GM21717 (cell line): Measurements from ENCODE around the gene RENBP.

Experiments
- ATAC-seq: cut with Tn5 transposase; IDR thresholded peaks from one replicate; pipeline ENCODE4 v1.9.1; 2021; ENCODE audit warnings: mild to moderate bottlenecking, moderate library complexity; ENCODE audit not compliant: unreplicated experiment

The RENBP gene

DNA sequence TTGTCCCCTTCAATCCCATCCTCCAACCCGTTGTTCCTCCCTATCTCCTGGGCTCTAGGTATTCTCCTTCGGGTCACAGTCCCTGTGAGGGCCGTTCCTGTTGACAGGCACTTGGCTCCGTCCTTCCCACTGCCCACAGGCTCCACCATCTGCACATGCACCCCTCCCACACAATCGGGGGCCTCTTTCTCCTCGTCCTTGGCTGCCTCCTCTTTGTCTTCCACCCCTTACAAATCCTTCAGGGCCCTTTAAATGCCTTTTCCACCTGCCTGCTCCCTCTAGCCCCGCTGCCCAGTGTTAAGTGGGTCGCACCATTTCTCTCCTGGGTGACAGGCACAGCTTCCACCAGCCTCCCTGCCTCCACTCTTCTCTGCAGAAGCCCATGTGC is 42.7 kb downstream of the RENBP start:
- no peak for ATAC-seq

DNA sequence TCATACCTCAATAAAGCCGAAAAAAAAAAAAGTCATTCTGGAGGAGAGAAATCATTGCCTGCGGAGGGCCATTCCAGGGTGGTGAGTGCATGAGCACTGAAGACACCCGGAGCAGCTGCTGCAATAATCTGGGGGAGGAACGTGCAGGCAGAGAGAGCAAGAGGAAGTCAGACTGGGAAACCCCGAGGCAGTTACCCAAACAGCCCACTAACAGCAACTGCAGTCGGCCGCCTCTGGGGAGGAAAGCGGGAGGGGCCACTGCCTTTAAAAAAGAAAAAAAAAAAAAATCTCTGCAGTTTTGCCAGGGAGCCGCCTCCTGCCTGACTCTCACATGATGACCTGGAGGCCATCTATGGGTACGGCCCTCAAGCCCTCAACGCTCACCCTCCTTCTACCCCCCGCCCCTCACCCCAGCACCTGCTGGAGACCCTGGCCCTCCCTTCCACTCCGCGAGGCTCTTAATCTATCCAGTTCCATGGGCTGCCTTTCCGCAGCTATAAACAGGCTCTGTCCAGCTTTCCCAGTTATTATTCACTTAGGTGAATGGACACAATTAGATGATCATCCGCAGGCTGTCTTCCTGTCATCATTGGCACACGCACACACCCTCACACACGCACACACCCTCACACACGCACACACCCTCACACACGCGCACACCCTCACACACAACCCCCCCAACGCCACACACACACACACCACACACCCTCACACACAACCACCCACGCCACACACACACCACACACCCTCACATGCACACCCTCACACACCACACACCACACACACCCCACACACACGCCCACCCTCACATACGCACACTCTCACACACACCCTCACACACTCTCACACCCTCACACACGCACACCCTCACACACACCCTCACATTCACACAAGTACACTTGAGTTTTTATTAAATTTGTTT is 43.4 kb downstream of the RENBP start:
- ATAC-seq, result peak; percentile 63

GRCh38 chrX:153897899-153898298 is 46.5 kb downstream of the RENBP start:
- ATAC-seq, result no peak

- no peak for ATAC-seq
These were observed 55.3 kb downstream of the RENBP start for GRCh38 chrX:153889123-153889522.

DNA sequence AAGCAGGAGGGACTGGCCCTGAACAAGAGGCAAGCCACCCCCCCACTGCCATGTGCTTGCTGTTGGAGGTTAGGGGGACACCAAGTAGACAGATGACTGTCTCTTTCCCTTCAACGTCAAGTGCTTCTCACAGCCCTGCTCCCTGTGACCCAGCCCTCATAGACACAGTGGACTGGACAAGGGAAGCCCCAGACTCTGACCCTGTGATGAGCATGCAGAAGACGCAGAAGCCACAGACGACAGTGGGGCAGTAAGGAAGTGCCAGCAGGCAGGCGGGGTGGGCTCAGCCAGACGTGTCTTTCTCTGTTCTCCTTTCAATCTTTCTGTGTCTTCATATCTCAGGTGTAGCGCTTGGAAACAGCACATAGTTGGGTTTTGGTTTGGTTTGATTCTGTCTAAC is 56.1 kb downstream of the RENBP start:
- ATAC-seq, result no peak

GRCh38 chrX:153887385-153887784 is 57.1 kb downstream of the RENBP start:
- ATAC-seq, result no peak

DNA sequence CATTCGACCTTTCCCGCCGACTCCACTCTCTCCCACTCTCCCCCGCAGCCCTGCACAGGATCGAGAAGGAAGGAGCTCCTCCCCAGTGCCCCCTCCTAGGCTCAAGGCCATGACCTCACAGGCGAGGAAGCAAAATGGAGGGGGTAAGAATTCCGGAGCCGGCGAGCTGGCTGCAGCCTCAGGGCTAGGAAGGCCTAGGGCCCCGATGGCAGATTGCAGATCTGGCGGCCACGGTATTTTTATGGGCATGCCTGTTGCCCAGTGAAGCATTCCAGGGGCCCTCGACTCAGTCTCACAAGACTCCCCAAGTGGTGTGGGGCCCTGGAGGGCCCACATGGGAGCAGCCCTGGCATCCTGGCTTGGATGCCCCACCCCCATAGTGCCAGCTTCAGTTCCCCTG is 57.5 kb downstream of the RENBP start:
- no peak for ATAC-seq

DNA sequence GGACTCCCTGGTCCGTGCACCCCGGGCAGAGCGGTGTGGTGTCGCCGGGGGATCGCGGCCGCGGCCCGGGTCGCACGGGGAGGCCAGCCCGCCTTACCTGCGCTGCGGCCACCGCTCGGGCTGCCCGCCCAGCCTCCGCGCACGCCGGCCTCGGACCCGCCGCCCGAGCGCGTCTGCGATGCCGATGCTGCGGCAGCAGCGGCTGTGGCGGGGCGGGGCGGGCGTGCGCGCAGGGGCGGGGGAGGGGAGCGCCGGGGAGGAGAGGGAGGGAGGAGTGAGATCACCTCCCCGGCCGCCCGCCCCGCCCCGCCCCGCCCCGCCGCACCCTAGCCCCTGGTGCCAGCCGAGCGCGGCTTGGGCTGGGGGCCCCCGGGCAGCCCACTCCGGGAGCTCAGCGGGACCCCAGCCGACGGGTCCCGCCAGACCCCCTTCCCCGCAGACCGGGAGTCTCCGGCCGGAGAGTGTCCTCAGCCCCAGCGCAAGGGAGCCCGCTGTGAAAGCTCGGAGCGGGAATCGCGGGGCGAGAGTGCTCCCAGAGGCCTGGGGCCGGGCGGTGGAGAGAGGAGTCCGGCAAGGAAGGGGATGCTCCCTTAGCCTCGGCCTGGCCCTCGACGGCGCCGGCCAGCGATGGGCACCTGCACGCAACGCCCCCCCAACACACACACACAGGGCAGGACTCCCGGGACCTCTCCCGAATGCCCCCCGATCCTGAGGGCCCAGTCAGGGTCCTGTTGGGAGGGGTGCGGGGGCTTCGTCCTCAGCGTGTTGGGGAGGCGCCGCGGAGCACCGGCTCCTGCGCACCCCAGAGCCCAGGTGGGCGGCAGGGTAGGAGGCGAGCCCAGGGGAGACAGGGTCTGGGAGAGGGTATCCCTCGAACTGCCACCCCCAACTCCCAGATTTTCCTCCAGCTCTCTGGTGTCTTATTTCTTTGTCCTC is 58.2 kb downstream of the RENBP start, which contains the start of gene L1CAM:
Gene L1CAM (minus strand): TSS at position 206 of the 936 bp plus-strand sequence. CDS start 10,337 bp downstream, outside the sequence.
- no peak for ATAC-seq
